ENCODE results near the gene TOGARAM1. TPM values are rescaled to one million over a fixed set of nuclear protein-coding genes. Genes with fewer than 3 reads are reported as not detected.

Gene TOGARAM1
- total RNA-seq, 2 experiments from 2014 or later: 13.2 to 17.8 TPM

DNA sequence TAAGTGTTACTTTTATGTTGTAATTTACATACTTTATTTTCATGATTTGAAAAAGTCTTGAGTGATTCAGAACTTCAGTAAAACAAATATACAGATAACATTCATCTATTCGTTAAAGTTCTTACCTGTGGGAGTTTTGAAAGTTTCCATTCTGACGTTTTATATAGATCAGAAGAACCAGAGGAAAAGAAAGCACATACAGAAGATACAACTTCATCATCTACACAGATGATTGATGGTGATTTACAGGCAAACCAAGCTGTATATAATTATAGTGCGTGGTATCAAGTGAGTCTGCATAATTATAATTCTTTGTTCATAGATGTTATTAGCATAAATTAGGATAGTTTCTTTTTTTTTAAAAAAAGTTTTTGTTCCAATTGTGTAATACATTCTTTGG, 152.3 kb downstream of the TOGARAM1 start:
- peaks cover 90% of the 10 kb centered on the region for H3K36me3 Mint-ChIP-seq (ENCODE audit: low read depth)
- Histone ChIP-seq H3K4me3 (ENCODE audit: low read length) (no peak overlapping the region), H3K9me3 (ENCODE audit: control insufficient read depth in 1 of 2, insufficient read depth in 1 of 2, low read length in 2 of 2) (no peaks in the 10 kb centered on the region), H3K27me3 (ENCODE audit: control insufficient read depth in 1 of 2, insufficient read depth in 2 of 2, low read length in 2 of 2) (no peaks in the 10 kb centered on the region), H3K4me1 (ENCODE audit: insufficient read depth, low read length) (no peaks in the 10 kb centered on the region), H3K27ac (ENCODE audit: low read depth in 1 of 2, low read length in 2 of 2) (no peak overlapping the region), H3K36me3 (ENCODE audit: insufficient read depth, low read length) (peaks cover 60% of the 10 kb centered on the region)
- ATAC-seq (ENCODE audit: poor library complexity) (no peak), DNase-seq (no peak)
- ChIA-PET CTCF (interaction anchor here (0.5 kb wide), 1 partner anchor 18 kb away, joined by 4 read pairs; no protein-coding TSS in a partner anchor), POLR2A (interaction anchor here (1.2 kb wide), 1 partner anchor 19 kb away, joined by 5 read pairs; no protein-coding TSS in a partner anchor)
- TF ChIP-seq, protein P1, sequence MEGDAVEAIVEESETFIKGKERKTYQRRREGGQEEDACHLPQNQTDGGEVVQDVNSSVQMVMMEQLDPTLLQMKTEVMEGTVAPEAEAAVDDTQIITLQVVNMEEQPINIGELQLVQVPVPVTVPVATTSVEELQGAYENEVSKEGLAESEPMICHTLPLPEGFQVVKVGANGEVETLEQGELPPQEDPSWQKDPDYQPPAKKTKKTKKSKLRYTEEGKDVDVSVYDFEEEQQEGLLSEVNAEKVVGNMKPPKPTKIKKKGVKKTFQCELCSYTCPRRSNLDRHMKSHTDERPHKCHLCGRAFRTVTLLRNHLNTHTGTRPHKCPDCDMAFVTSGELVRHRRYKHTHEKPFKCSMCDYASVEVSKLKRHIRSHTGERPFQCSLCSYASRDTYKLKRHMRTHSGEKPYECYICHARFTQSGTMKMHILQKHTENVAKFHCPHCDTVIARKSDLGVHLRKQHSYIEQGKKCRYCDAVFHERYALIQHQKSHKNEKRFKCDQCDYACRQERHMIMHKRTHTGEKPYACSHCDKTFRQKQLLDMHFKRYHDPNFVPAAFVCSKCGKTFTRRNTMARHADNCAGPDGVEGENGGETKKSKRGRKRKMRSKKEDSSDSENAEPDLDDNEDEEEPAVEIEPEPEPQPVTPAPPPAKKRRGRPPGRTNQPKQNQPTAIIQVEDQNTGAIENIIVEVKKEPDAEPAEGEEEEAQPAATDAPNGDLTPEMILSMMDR (IDR thresholded peaks at IDR 0.05): no peak
- intact Hi-C loops (cut with DNase I, micrococcal nuclease): no loop called here
- no peaks in the 10 kb centered on the region for H3K27me3 Mint-ChIP-seq
- H3K4me3 Mint-ChIP-seq: no peak overlapping the region
- peak overlapping the region; percentile 47 for H3K27ac Mint-ChIP-seq
- peaks cover 21% of the 10 kb centered on the region for H3K4me1 Mint-ChIP-seq (ENCODE audit: low read depth)
- H3K9me3 Mint-ChIP-seq: no peaks in the 10 kb centered on the region

DNA sequence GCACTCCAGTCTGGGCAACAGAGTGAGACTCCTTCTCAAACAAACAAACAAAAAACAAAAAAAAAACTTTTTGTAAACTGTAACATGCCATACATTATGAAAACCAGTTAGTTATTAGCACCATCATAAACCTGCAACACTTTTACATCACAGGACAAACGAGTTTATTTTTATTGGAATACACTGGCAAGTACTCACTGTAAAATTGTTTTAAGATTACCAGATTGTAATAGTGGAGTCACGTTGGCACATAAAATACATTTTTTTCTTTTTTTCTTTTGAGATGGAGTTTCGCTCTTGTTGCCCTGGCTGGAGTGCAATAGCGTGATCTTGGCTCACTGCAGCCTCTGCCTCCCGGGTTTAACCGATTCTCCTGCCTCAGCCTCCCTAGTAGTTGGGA, 156.6 kb downstream of the TOGARAM1 start:
- Histone ChIP-seq H3K27ac (ENCODE audit: low read depth in 1 of 2, low read length in 2 of 2) (no peak overlapping the region), H3K4me3 (ENCODE audit: low read length) (no peak overlapping the region), H3K4me1 (ENCODE audit: insufficient read depth, low read length) (no peaks in the 10 kb centered on the region), H3K9me3 (ENCODE audit: control insufficient read depth in 1 of 2, insufficient read depth in 1 of 2, low read length in 2 of 2) (no peaks in the 10 kb centered on the region), H3K27me3 (ENCODE audit: control insufficient read depth in 1 of 2, insufficient read depth in 2 of 2, low read length in 2 of 2) (no peaks in the 10 kb centered on the region), H3K36me3 (ENCODE audit: insufficient read depth, low read length) (peaks cover 74% of the 10 kb centered on the region)
- H3K4me3 Mint-ChIP-seq: no peak overlapping the region
- H3K27me3 Mint-ChIP-seq: no peaks in the 10 kb centered on the region
- DNase-seq (no peak), ATAC-seq (ENCODE audit: poor library complexity) (no peak)
- ChIA-PET CTCF (no interaction called here), POLR2A (no interaction called here)
- intact Hi-C loops (cut with DNase I, micrococcal nuclease): no loop called here
- H3K9me3 Mint-ChIP-seq: no peaks in the 10 kb centered on the region
- peaks cover 12% of the 10 kb centered on the region for H3K4me1 Mint-ChIP-seq (ENCODE audit: low read depth)
- H3K36me3 Mint-ChIP-seq (ENCODE audit: low read depth): peaks cover 83% of the 10 kb centered on the region
- no peak overlapping the region for H3K27ac Mint-ChIP-seq
- TF ChIP-seq, protein P1 (IDR thresholded peaks at IDR 0.05): no peak

DNA sequence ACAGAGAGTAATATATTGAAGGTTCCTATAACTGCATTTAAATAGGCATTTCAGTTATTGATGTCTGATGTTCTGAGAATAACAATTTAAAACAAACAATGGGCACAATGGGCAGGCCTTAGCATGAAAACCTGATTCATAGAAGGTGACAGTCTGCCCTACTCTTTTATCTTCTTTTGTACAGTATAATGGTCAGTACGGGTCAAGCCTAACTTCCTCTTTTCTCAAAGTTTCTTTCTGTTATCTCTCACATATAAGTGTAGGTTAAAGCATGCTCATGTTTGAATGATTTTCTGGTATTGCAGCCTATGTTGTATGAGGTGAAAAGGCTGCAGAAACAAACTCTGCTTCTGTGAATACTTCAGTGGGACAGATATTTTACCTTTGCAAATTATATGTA, 158.1 kb downstream of the TOGARAM1 start:
- no peaks in the 10 kb centered on the region for H3K9me3 Mint-ChIP-seq
- peaks cover 5% of the 10 kb centered on the region for H3K4me1 Mint-ChIP-seq (ENCODE audit: low read depth)
- no peak overlapping the region for H3K27ac ChIP-seq (ENCODE audit: low read depth in 1 of 2, low read length in 2 of 2)
- H3K9me3 ChIP-seq (ENCODE audit: control insufficient read depth in 1 of 2, insufficient read depth in 1 of 2, low read length in 2 of 2): no peaks in the 10 kb centered on the region
- ChIA-PET CTCF (no interaction called here), POLR2A (no interaction called here)
- H3K4me1 ChIP-seq (ENCODE audit: insufficient read depth, low read length): no peaks in the 10 kb centered on the region
- peaks cover 81% of the 10 kb centered on the region for H3K36me3 Mint-ChIP-seq (ENCODE audit: low read depth)
- peak overlapping the region; percentile 11 for H3K27ac Mint-ChIP-seq
- no peak overlapping the region for H3K4me3 ChIP-seq (ENCODE audit: low read length)
- ATAC-seq (ENCODE audit: poor library complexity): no peak
- TF ChIP-seq, protein P1 (IDR thresholded peaks at IDR 0.05): no peak
- H3K36me3 ChIP-seq (ENCODE audit: insufficient read depth, low read length): peaks cover 61% of the 10 kb centered on the region
- no peaks in the 10 kb centered on the region for H3K27me3 ChIP-seq (ENCODE audit: control insufficient read depth in 1 of 2, insufficient read depth in 2 of 2, low read length in 2 of 2)
- intact Hi-C loops (cut with DNase I, micrococcal nuclease): no loop called here
- H3K4me3 Mint-ChIP-seq: no peak overlapping the region
- DNase-seq: no peak
- no peaks in the 10 kb centered on the region for H3K27me3 Mint-ChIP-seq
